Astrocyte of the cerebellum (primary cell): ENCODE results near the gene SLAIN2.
"Not testable (repeated sequence)": the region's sequence is repeated elsewhere in the genome, so short reads cannot be mapped to it uniquely, and the experiment has no call there.

Source experiments
- DNase-seq: peaks from one replicate; pipeline ENCODE4 v3.0.0-alpha.2; 2011; ENCODE audit warnings: low read depth
- H3K4me3 ChIP-seq: 2 replicates; pipeline ENCODE4 v1.5.1; 2011; ENCODE audit warnings: mild to moderate bottlenecking, low read depth, low read length, moderate library complexity
- CTCF ChIP-seq: IDR thresholded peaks from 2 replicates; pipeline ENCODE4 v1.5.1; 2012; ENCODE audit warnings: low read length, low read depth, moderate library complexity, mild to moderate bottlenecking; ENCODE audit errors: missing control alignments
- in situ Hi-C: cut with HindIII; loops from 2 replicates; pipeline ENCODE4 v1.10.0; 2017; ENCODE audit warnings: low sequenced_read_pairs

The SLAIN2 gene

GRCh38 chr4:48340965-48341775, at the start of gene SLAIN2:
Gene SLAIN2 (plus strand): TSS chr4:48341529. CDS start chr4:48341740, 211 bp downstream.
- in situ Hi-C loops = no loop called here
- H3K4me3 ChIP-seq = peak within 1 kb of the TSS; percentile 96
- peak; percentile 44 for TF ChIP-seq CTCF
- DNase-seq = peak; percentile 94

- H3K4me3 ChIP-seq, DNase-seq, in situ Hi-C loops: not testable (repeated sequence)
Measured at GRCh38 chr4:48292218-48292790, 49.0 kb upstream of the SLAIN2 start.

GRCh38 chr4:48295116-48295515, 46.2 kb upstream of the SLAIN2 start:
- in situ Hi-C loops = no loop called here
- DNase-seq = peak; percentile 47
- no peak overlapping the region for H3K4me3 ChIP-seq
- TF ChIP-seq CTCF = no peak

- no peak overlapping the region for H3K4me3 ChIP-seq
- DNase-seq = peak; percentile 20
- no peak for TF ChIP-seq CTCF
- in situ Hi-C loops = no loop called here
Measured at GRCh38 chr4:48296365-48296764, 45.0 kb upstream of the SLAIN2 start.

GRCh38 chr4:48297256-48297846, 44.0 kb upstream of the SLAIN2 start:
- TF ChIP-seq CTCF = no peak
- DNase-seq = no peak
- no peak overlapping the region for H3K4me3 ChIP-seq
- in situ Hi-C loops = no loop called here

- DNase-seq = no peak
Measured at GRCh38 chr4:48299560-48299959, 41.8 kb upstream of the SLAIN2 start.

More at GRCh38 chr4:48299560-48299959, 41.8 kb upstream of the SLAIN2 start:
- no peak for TF ChIP-seq CTCF
- in situ Hi-C loops = no loop called here
- no peak overlapping the region for H3K4me3 ChIP-seq
